Heart left ventricle (tissue), 13 donors: ENCODE results near the gene SMC5.

ENCODE experiments used
- POLR2A ChIP-seq, 2 donors: fragments of 450-650 bp; IDR thresholded peaks; one replicate each; pipeline ENCODE4 v1.6.1; 2017; ENCODE audit warnings: antibody characterized with exemption in 2 of 2, mild to moderate bottlenecking in 2 of 2, moderate library complexity in 2 of 2
- TF ChIP-seq, protein P1 (sequence below), 12 donors: fragments of 200-600 bp; sonication (generic) in 4 of 12; IDR thresholded peaks; one replicate each; pipeline versions ENCODE4 v1.5.0 to v1.8.0; 2018 to 2022; ENCODE audit warnings: antibody characterized with exemption in 12 of 12, mild to moderate bottlenecking in 5 of 12
- donor health status: ischemic (EF 13 %, LVEDD 7.1; RV severe dilation, severe dysfunction).
- donor health status: DM: no; HTN: yes; CAD: no.
- donor health status: DM: no; HTN: no; CAD: no.
- donor health status: ischemic (EF 25% LVEDD 6.9; RV normal size, moderate dysfunction).
- donor health status: ischemic (EF 25% LVEDD 5.7; RV mildly dilated, moderate dysfunction).
- donor health status: ischemic (EF 35%, LVEDD 5.7; RV mildly dilated, moderate dysfunction).
- donor health status: nonischemic (EF 11% LVEDD 7.7; RV severe dilation, severe dysfunction).
- donor health status: DM: yes; HTN: yes; CAD: no.
- donor health status: PGD.
- donor health status: ischemic (EF 29% LVEDD 5.4; RV normal size, mild dysfunction).
- donor health status: nonischemic (EF 23%, LVEDD 6.1; RV moderate dilation, normal function).

DNA sequence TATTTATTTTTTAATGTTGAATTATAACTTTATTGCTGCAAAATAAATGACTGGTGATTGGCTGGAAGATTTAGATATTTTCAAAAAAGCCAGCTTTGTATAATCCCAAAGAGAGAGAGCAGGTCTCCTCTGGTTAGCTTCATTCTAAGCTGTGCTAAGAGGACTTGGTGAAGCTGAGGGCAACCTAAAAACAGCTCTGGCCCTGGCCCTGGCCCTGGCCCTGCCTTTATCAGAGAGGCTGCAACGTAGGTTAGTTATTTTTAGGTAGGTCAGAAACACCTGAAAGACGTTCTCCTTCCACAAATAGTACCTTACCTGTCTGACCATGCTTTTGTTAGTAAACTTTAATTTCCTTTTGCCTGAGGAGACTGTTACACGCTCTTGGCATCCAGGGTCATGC, 97.0 kb downstream of the SMC5 start:
- TF ChIP-seq POLR2A (IDR thresholded peaks at IDR 0.05), result no peak
- TF ChIP-seq, protein P1, sequence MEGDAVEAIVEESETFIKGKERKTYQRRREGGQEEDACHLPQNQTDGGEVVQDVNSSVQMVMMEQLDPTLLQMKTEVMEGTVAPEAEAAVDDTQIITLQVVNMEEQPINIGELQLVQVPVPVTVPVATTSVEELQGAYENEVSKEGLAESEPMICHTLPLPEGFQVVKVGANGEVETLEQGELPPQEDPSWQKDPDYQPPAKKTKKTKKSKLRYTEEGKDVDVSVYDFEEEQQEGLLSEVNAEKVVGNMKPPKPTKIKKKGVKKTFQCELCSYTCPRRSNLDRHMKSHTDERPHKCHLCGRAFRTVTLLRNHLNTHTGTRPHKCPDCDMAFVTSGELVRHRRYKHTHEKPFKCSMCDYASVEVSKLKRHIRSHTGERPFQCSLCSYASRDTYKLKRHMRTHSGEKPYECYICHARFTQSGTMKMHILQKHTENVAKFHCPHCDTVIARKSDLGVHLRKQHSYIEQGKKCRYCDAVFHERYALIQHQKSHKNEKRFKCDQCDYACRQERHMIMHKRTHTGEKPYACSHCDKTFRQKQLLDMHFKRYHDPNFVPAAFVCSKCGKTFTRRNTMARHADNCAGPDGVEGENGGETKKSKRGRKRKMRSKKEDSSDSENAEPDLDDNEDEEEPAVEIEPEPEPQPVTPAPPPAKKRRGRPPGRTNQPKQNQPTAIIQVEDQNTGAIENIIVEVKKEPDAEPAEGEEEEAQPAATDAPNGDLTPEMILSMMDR (IDR thresholded peaks at IDR 0.05), result no peak
